Measurements from ENCODE around the gene RAD54L2. TPM values are rescaled to one million over a fixed set of nuclear protein-coding genes. Genes with fewer than 3 reads are reported as not detected.
"Not testable (repeated sequence)": the region's sequence is repeated elsewhere in the genome, so short reads cannot be mapped to it uniquely, and the experiment has no call there.

Gene RAD54L2
- total RNA-seq, 4 donors from 2014 or later = 10.2 to 16.0 (median 13.6) TPM

DNA sequence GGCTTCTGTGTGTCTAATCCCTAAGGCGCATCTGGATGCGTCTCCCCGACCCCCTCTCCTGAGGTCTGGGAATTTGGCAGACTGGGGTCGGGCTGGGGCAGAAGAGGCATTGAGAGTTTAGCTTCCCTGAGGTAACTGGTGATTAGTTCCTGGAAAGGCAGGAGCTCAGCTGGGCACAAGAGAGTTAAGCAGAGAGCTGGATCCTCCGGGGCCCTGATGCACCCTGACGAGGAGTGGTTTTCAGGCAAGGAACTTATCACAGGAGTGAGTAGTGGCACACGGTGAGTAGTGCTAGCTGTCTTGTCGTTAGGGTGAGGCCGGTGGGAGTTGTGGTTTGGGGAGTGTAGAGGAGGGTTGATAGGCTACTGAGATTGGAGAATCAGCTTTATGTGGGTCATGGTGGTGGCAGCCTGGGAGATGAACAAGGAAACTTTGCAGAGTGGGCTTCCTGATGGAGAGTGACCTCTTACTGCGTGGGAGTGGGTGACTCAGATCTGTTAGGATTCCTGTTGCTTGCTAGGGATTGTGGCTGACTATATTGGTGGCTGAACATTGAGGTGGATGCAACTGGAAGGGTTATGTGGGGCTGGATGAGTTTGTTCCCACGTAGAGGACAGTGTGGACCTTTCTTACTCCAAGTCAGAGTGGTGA lies 897 bp downstream of the RAD54L2 start:
- WGBS, 2 donors = 1 to 3% methylated on average over 11 of the region's 11 CpGs
- peak overlapping the region; percentile 94 for H3K4me3 ChIP-seq (ENCODE audit: low read depth, poor library complexity, severe bottlenecking)
- TF ChIP-seq, protein P1, sequence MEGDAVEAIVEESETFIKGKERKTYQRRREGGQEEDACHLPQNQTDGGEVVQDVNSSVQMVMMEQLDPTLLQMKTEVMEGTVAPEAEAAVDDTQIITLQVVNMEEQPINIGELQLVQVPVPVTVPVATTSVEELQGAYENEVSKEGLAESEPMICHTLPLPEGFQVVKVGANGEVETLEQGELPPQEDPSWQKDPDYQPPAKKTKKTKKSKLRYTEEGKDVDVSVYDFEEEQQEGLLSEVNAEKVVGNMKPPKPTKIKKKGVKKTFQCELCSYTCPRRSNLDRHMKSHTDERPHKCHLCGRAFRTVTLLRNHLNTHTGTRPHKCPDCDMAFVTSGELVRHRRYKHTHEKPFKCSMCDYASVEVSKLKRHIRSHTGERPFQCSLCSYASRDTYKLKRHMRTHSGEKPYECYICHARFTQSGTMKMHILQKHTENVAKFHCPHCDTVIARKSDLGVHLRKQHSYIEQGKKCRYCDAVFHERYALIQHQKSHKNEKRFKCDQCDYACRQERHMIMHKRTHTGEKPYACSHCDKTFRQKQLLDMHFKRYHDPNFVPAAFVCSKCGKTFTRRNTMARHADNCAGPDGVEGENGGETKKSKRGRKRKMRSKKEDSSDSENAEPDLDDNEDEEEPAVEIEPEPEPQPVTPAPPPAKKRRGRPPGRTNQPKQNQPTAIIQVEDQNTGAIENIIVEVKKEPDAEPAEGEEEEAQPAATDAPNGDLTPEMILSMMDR (IDR thresholded peaks at IDR 0.05) = no peak
- TF ChIP-seq POLR2A (IDR thresholded peaks at IDR 0.05) = no peak
- intact Hi-C loops (cut with DNase I; ENCODE audit: low total_unique reads) = no loop called here
- DNase-seq (ENCODE audit: low spot score in 2 of 2) = no peak

GRCh38 chr3:51542596-51542995 lies 4.1 kb downstream of the RAD54L2 start:
- 92 to 96% methylated on average over 11 of the region's 11 CpGs for WGBS, 2 donors
- DNase-seq (ENCODE audit: low spot score in 2 of 2); H3K4me3 ChIP-seq (ENCODE audit: low read depth, poor library complexity, severe bottlenecking); intact Hi-C loops (cut with DNase I; ENCODE audit: low total_unique reads): not testable (repeated sequence)

- no peak overlapping the region for H3K4me3 ChIP-seq (ENCODE audit: low read depth, poor library complexity, severe bottlenecking)
- no peak for TF ChIP-seq POLR2A (IDR thresholded peaks at IDR 0.05)
- TF ChIP-seq, protein P1 (IDR thresholded peaks at IDR 0.05) = no peak
- DNase-seq (ENCODE audit: low spot score in 2 of 2) = no peak
- 93 to 97% methylated on average over 3 of the region's 3 CpGs for WGBS, 2 donors
- intact Hi-C loops (cut with DNase I; ENCODE audit: low total_unique reads) = no loop called here
These were observed 5.7 kb downstream of the RAD54L2 start for GRCh38 chr3:51544011-51544775.

DNA sequence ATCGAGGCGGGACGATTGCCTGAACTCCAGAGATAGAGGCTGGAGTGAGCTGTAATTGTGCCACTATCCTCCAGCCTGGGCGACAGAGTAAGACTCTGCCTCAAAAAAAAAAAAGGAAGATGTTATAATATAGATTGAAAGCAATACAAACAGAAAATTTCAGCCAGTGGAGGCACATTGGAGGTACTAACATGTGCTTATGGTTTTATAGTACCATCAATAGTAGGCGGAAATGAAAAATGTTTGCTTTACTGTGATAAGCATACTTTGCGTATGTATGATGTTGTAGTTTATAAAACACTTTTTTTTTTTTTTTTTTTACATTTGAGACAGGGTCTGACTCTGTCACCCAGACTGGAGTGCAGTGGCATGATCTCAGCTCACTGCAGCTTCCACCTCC lies 8.8 kb downstream of the RAD54L2 start:
- no peak for TF ChIP-seq POLR2A (IDR thresholded peaks at IDR 0.05)
- TF ChIP-seq, protein P1 (IDR thresholded peaks at IDR 0.05) = no peak
- DNase-seq (ENCODE audit: low spot score in 2 of 2) = no peak
- 92 to 93% methylated on average over 6 of the region's 6 CpGs for WGBS, 2 donors
- H3K4me3 ChIP-seq (ENCODE audit: low read depth, poor library complexity, severe bottlenecking) = no peak overlapping the region
- intact Hi-C loops (cut with DNase I; ENCODE audit: low total_unique reads) = no loop called here

GRCh38 chr3:51549311-51549710 lies 10.8 kb downstream of the RAD54L2 start:
- TF ChIP-seq, protein P1 (IDR thresholded peaks at IDR 0.05) = no peak
- TF ChIP-seq POLR2A (IDR thresholded peaks at IDR 0.05) = no peak
- WGBS, 2 donors = 90 to 93% methylated on average over 10 of the region's 10 CpGs
- no peak overlapping the region for H3K4me3 ChIP-seq (ENCODE audit: low read depth, poor library complexity, severe bottlenecking)
- peak in 1 of 2 donors; percentile 62 for DNase-seq (ENCODE audit: low spot score in 2 of 2)
- intact Hi-C loops (cut with DNase I; ENCODE audit: low total_unique reads) = no loop called here

GRCh38 chr3:51550080-51550819 lies 11.7 kb downstream of the RAD54L2 start:
- H3K4me3 ChIP-seq (ENCODE audit: low read depth, poor library complexity, severe bottlenecking) = no peak overlapping the region
- DNase-seq (ENCODE audit: low spot score in 2 of 2) = peak in 1 of 2 donors; percentile 63
- intact Hi-C loops (cut with DNase I; ENCODE audit: low total_unique reads) = no loop called here
- TF ChIP-seq, protein P1 (IDR thresholded peaks at IDR 0.05) = no peak
- no peak for TF ChIP-seq POLR2A (IDR thresholded peaks at IDR 0.05)
- 92 to 93% methylated on average over 8 of the region's 8 CpGs for WGBS, 2 donors

Data from lower leg skin (tissue), 4 donors.